ENCODE measurements around the gene CCDC190.
A peak's percentile ranks its signal among the peaks of the same experiment; 100 is the strongest.
"Not testable (repeated sequence)": the region's sequence is repeated elsewhere in the genome, so short reads cannot be mapped to it uniquely, and the experiment has no call there.

CCDC190 gene

GRCh38 chr1:162876751-162877150 lies 15.8 kb upstream of the CCDC190 start:
- no peak for DNase-seq

- DNase-seq: no peak
Observed at GRCh38 chr1:162873671-162874666, 13.0 kb upstream of the CCDC190 start.

GRCh38 chr1:162872981-162873380 lies 12.0 kb upstream of the CCDC190 start:
- no peak for DNase-seq

GRCh38 chr1:162871417-162871816 lies 10.4 kb upstream of the CCDC190 start:
- not testable (repeated sequence) for DNase-seq

- DNase-seq: no peak
Observed at GRCh38 chr1:162868972-162869371, 8.0 kb upstream of the CCDC190 start.

GRCh38 chr1:162861625-162862024 lies 650 bp upstream of the CCDC190 start:
- DNase-seq: no peak

GRCh38 chr1:162859191-162859590 lies 1.8 kb downstream of the CCDC190 start:
- no peak for DNase-seq

GRCh38 chr1:162857850-162858249 lies 3.1 kb downstream of the CCDC190 start:
- DNase-seq: no peak

- DNase-seq: no peak
Observed at GRCh38 chr1:162856260-162856659, 4.7 kb downstream of the CCDC190 start.

GRCh38 chr1:162855461-162856150 lies 5.4 kb downstream of the CCDC190 start:
- no peak for DNase-seq

GRCh38 chr1:162854245-162854882 lies 6.6 kb downstream of the CCDC190 start:
- DNase-seq: peak; percentile 55

- DNase-seq: no peak
Observed at GRCh38 chr1:162851341-162851740, 9.6 kb downstream of the CCDC190 start.

- DNase-seq: no peak
Observed at GRCh38 chr1:162849711-162850110, 11.3 kb downstream of the CCDC190 start.

GRCh38 chr1:162847839-162848453 lies 13.0 kb downstream of the CCDC190 start:
- DNase-seq: peak; percentile 75

- DNase-seq: no peak
Observed at GRCh38 chr1:162846256-162847212, 14.4 kb downstream of the CCDC190 start.

- no peak for DNase-seq
Observed at GRCh38 chr1:162844153-162844552, 16.8 kb downstream of the CCDC190 start.

- DNase-seq: no peak
Observed at GRCh38 chr1:162840250-162840839, 20.6 kb downstream of the CCDC190 start.

- DNase-seq: no peak
Observed at GRCh38 chr1:162838863-162839262, 22.1 kb downstream of the CCDC190 start.

- DNase-seq: no peak
Observed at GRCh38 chr1:162835157-162835899, 25.6 kb downstream of the CCDC190 start.

GRCh38 chr1:162832470-162832869 lies 28.5 kb downstream of the CCDC190 start:
- no peak for DNase-seq

GRCh38 chr1:162829268-162829667 lies 31.7 kb downstream of the CCDC190 start:
- no peak for DNase-seq
